SKM-1 (cell line): Measurements from ENCODE around the gene LRRC28.
"Not testable (repeated sequence)": the region's sequence is repeated elsewhere in the genome, so short reads cannot be mapped to it uniquely, and the experiment has no call there.

Experiments used
- DNase-seq: peaks from one replicate; lab custom pipeline; 2025; ENCODE audit not compliant: unreplicated experiment; lab: John Stamatoyannopoulos, UW

LRRC28 gene

GRCh38 chr15:99250857-99251841, at the start of gene LRRC28:
Gene LRRC28, plus strand, starts transcription at chr15:99251481. Its CDS starts 4,477 bp downstream, at chr15:99255958.
- DNase-seq: peak; percentile 98

GRCh38 chr15:99202176-99202552, 49.1 kb upstream of the LRRC28 start:
- DNase-seq: no peak

GRCh38 chr15:99207672-99208071, 43.6 kb upstream of the LRRC28 start:
- DNase-seq: no peak

GRCh38 chr15:99209326-99209725, 42.0 kb upstream of the LRRC28 start:
- no peak for DNase-seq

- DNase-seq: no peak
Measured at GRCh38 chr15:99210334-99210733, 40.9 kb upstream of the LRRC28 start.

- no peak for DNase-seq
Measured at GRCh38 chr15:99211926-99212325, 39.4 kb upstream of the LRRC28 start.

- no peak for DNase-seq
Measured at GRCh38 chr15:99212406-99212805, 38.9 kb upstream of the LRRC28 start.

- peak; percentile 24 for DNase-seq
Measured at GRCh38 chr15:99213187-99213811, 38.0 kb upstream of the LRRC28 start.

GRCh38 chr15:99224372-99225214, 26.7 kb upstream of the LRRC28 start:
- no peak for DNase-seq

GRCh38 chr15:99226802-99227201, 24.5 kb upstream of the LRRC28 start:
- DNase-seq: no peak

GRCh38 chr15:99228120-99228770, 23.0 kb upstream of the LRRC28 start:
- no peak for DNase-seq

- DNase-seq: no peak
Measured at GRCh38 chr15:99230867-99231266, 20.4 kb upstream of the LRRC28 start.

GRCh38 chr15:99232740-99233139, 18.5 kb upstream of the LRRC28 start:
- DNase-seq: no peak

GRCh38 chr15:99234160-99234559, 17.1 kb upstream of the LRRC28 start:
- DNase-seq: not testable (repeated sequence)

GRCh38 chr15:99238849-99239248, 12.4 kb upstream of the LRRC28 start:
- no peak for DNase-seq

GRCh38 chr15:99239545-99240198, 11.6 kb upstream of the LRRC28 start:
- no peak for DNase-seq

- DNase-seq: no peak
Measured at GRCh38 chr15:99241752-99242151, 9.5 kb upstream of the LRRC28 start.

- no peak for DNase-seq
Measured at GRCh38 chr15:99244306-99244705, 7.0 kb upstream of the LRRC28 start.

GRCh38 chr15:99247062-99247461, 4.2 kb upstream of the LRRC28 start:
- DNase-seq: no peak

- DNase-seq: no peak
Measured at GRCh38 chr15:99248000-99248715, 3.1 kb upstream of the LRRC28 start.
